GM19372 (cell line): ENCODE results near the gene MVB12A.

Experiments used
- ATAC-seq: cut with Tn5 transposase; IDR thresholded peaks from one replicate; pipeline ENCODE4 v1.9.1; 2021; ENCODE audit warnings: mild to moderate bottlenecking, low read depth, moderate library complexity; ENCODE audit not compliant: unreplicated experiment

The MVB12A gene

GRCh38 chr19:17441241-17442021 is 21.6 kb downstream of the MVB12A start:
- ATAC-seq = no peak

- no peak for ATAC-seq
Observed at GRCh38 chr19:17445526-17446165, 25.8 kb downstream of the MVB12A start.

GRCh38 chr19:17447704-17448130 is 27.9 kb downstream of the MVB12A start:
- no peak for ATAC-seq

GRCh38 chr19:17448131-17448967 is 28.5 kb downstream of the MVB12A start, which contains the start of gene TMEM221:
TMEM221 (minus strand) TSS chr19:17448668; CDS start chr19:17448462, 206 bp downstream.
- ATAC-seq = no peak

GRCh38 chr19:17450264-17451075 is 30.6 kb downstream of the MVB12A start:
- ATAC-seq = no peak

- ATAC-seq = no peak
Observed at GRCh38 chr19:17451820-17452219, 32.0 kb downstream of the MVB12A start.

GRCh38 chr19:17454576-17455071 is 34.8 kb downstream of the MVB12A start:
- ATAC-seq = no peak

GRCh38 chr19:17455308-17456123 is 35.7 kb downstream of the MVB12A start:
- no peak for ATAC-seq

- ATAC-seq = no peak
Observed at GRCh38 chr19:17456127-17456526, 36.3 kb downstream of the MVB12A start.

- ATAC-seq = no peak
Observed at GRCh38 chr19:17457616-17458015, 37.8 kb downstream of the MVB12A start.

GRCh38 chr19:17458970-17459369 is 39.1 kb downstream of the MVB12A start:
- ATAC-seq = no peak

- ATAC-seq = no peak
Observed at GRCh38 chr19:17460372-17461230, 40.8 kb downstream of the MVB12A start, which contains the start of gene NXNL1. NXNL1 (minus strand) TSS chr19:17460926; CDS start chr19:17460869, 57 bp downstream.

GRCh38 chr19:17466487-17466850 is 46.6 kb downstream of the MVB12A start:
- ATAC-seq = no peak

- ATAC-seq = no peak
Observed at GRCh38 chr19:17467471-17468301, 47.8 kb downstream of the MVB12A start.

GRCh38 chr19:17468302-17469091 is 48.6 kb downstream of the MVB12A start:
- no peak for ATAC-seq

- no peak for ATAC-seq
Observed at GRCh38 chr19:17469092-17469480, 49.2 kb downstream of the MVB12A start.
